ENCODE results near the gene ARL8A. TPM values are rescaled to one million over a fixed set of nuclear protein-coding genes. Genes with fewer than 3 reads are reported as not detected.

The ARL8A gene

Small RNAs within 50 kb of the gene (small RNA-seq; reads per million reads assigned to genes)
- gene CRIP1P3 (ENCODE audit: insufficient read depth), result not detected
